Activated effector memory CD4-positive, alpha-beta T cell treated with Interleukin-2 at 50 U/mL for 16 hours (primary cell): ENCODE data around the gene LFNG.
"Not testable (repeated sequence)": the region's sequence is repeated elsewhere in the genome, so short reads cannot be mapped to it uniquely, and the experiment has no call there.

Source experiments
- DNase-seq: peaks from one replicate; pipeline ENCODE4 v3.0.0-alpha.2; 2020

LFNG gene

DNA sequence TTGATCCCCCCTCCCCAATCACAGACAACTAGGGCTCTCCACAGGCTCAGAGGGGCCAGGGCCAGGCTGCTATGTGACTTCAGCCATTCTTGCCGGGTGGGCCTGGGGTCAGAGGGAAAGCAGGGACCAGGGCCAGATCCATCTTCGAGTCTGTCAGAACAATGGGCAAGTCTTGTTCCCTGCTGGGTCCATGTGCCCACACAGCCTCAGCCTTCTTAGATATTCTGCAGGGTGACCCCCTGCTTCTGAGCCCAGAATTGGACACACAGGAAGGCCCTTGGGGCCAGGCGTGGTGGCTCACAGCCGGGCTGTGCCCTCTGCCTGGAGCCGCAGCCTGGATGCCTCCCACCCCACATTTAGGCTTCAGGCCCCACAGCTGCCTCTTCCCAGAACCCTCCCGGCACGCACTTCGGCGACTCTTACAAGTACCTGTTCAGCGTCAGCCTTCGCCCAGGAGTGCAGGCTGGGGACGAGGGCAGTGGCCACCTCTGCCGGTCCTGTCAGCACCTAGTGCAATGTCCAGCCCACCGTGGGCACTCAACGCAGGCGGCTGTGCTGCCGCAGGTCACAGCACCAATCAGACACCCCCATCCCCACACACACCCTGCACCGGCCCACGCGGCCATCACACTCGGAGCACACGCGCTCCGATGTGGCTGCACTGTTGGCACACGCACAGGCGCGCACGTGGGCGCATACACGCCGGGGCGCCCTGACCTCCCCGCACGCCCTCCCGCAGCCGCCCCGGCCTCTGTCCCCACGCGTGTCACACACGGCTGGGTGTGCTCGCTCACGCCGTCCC is 11.6 kb downstream of the LFNG start:
- not testable (repeated sequence) for DNase-seq

DNA sequence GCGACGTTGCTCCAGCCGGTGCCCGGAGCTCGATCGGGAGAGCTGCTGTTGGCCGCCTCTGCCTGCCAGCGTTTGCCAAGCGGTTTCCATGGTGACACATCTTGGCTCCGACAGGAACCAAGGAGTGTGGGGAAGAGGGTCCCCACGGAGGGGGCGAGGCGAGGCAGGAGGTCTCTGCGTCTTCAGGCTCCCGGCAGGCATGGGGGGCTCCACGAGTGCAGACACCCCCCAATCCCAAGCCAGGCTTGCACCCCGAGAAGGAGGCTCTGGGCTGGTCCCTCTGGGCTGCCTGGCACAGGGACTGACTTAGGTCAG is 12.2 kb downstream of the LFNG start:
- DNase-seq, result not testable (repeated sequence)

DNA sequence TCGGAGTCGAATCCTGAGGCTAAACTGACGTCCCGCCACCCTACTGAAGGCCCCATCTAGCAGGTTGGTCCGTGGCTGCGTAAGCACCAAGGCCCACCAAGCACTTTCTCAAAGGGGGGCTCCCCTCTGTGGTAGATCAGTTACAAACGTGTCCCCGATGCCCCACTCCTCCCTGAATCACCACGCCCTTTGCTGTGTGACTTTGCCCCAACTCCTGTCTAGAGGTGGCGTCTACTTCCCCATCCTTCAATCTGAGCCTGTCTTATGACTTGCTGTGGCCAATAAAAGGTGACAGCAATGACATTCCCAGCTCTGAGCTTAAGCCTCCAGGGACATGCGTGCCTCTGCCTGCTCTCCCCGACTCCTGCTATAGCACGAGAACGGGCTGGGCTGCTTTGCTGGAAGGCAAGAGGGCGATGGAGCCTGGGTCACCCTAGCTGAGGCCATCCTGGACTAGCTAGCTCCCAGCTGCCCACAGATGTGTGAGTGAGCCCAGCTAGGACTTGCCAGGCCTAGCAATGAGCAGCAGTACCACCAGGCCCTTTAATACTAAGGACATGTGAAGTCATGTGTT is 12.7 kb downstream of the LFNG start:
- DNase-seq, result not testable (repeated sequence)

DNA sequence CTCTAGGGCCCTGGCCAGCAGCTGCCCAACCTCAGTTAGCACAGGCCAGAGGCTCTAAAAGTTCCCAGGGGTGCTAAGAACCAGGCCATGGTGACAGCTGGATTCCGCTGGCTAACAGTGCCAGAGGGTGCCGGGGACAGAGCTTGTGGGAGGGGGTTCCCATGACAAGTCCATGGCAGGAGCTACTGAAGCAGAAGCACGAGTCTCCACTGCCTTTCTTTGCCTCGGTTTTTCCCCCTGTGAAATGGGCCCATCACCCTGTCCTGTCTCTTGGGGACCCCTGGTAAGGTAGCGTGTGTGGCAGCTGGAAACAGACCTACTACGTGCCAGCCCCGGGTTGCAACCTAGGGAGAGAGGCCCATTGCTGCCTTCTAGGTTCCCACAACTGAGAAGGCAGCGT is 13.2 kb downstream of the LFNG start:
- DNase-seq, result not testable (repeated sequence)

DNA sequence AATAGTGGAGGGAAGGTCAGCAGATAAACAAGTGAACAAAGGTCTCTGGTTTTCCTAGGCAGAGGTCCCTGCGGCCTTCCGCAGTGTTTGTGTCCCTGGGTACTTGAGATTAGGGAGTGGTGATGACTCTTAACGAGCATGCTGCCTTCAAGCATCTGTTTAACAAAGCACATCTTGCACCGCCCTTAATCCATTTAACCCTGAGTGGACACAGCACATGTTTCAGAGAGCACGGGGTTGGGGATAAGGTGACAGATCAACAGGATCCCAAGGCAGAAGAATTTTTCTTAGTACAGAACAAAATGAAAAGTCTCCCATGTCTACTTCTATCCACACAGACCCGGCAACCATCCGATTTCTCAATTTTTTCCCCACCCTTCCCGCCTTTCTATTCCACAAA is 14.0 kb downstream of the LFNG start:
- not testable (repeated sequence) for DNase-seq

DNA sequence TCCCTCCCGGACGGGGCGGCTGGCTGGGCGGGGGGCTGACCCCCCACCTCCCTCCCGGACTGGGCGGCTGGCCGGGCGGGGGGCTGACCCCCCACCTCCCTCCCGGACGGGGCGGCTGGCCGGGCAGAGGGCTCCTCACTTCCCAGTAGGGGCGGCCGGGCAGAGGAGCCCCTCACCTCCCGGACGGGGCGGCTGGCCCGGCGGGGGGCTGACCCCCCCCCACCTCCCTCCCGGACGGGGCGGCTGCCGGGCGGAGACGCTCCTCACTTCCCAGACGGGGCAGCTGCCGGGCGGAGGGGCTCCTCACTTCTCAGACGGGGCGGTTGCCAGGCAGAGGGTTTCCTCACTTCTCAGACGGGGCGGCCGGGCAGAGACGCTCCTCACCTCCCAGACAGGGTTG is 14.6 kb downstream of the LFNG start:
- not testable (repeated sequence) for DNase-seq

DNA sequence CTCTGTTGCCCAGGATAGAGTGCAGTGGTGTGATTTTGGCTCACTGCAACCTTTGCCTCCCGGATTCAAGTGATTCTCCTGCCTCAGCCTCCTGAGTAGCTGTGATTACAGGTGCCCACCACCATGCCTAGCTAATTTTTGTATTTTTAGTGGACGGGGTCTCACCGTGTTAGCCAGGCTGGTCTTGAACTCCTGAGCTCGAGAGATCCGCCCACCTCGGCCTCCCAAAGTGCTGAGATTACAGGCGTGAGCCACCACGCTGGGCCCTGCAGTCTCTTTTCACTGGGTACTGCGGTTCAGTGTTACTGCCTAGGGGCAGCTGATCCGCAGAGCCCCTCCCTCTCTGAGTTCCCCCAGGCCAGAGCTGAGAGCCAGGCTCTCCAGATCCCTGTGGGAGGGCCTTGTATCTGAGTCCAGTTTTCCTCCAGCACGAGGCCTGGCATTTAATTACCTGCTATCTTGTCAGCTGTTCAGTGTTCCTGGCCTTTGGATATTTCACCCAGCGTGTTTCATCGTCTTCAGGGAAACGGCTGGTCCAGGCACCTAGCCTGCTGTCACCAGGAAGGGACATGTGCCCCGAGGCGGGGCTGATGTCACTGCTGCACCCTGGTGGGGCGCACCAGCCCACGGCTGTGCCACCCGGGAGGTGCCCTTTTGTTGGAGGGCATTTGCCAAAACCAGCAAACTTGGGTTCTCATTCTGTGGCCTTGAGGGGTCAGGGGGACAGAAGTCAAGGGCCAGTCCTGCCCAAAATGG is 16.5 kb downstream of the LFNG start:
- DNase-seq, result not testable (repeated sequence)

DNA sequence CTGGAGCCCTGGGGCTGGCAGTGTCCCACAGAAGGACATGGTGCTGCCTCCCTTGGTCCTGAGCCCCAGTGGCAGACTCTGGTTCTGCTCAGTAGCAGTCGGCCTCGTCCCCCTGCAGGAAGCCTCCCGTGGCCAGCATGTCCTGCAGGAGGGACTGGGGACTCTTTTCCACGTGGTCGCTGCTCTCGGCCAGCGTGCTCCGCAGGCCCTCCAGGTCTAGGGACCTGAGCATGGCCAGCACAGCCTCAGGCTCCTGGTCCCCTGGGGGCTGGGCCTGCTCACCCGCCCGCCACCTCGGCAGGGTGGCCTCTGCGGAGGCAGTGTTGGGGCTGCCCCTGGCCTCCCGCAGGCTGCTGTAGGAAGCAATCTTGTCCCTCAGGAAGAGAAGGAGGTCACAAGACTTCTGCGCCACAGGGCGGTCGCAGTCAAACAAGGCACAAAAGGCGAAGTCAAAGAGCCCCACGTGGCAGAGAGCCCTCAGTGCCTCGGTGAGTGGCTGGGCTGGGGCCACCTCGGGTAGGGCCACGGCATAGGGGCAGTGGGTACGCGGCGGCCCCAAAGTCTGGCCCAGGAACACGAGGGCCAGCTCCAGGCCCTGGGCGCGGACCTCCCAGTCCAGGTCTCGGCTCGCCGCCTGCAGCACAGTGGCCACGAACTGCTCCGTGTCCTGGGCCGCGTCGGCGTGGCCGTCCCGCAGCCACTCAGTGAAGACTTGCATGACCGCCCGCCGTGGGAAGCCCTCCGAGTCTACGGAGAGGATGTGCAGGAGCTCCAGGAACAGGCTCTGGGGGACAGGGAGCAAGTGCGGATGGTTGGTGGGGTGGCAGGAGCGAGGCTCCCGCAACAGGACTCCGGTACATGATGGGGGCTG is 18.6 kb downstream of the LFNG start:
- no peak for DNase-seq

DNA sequence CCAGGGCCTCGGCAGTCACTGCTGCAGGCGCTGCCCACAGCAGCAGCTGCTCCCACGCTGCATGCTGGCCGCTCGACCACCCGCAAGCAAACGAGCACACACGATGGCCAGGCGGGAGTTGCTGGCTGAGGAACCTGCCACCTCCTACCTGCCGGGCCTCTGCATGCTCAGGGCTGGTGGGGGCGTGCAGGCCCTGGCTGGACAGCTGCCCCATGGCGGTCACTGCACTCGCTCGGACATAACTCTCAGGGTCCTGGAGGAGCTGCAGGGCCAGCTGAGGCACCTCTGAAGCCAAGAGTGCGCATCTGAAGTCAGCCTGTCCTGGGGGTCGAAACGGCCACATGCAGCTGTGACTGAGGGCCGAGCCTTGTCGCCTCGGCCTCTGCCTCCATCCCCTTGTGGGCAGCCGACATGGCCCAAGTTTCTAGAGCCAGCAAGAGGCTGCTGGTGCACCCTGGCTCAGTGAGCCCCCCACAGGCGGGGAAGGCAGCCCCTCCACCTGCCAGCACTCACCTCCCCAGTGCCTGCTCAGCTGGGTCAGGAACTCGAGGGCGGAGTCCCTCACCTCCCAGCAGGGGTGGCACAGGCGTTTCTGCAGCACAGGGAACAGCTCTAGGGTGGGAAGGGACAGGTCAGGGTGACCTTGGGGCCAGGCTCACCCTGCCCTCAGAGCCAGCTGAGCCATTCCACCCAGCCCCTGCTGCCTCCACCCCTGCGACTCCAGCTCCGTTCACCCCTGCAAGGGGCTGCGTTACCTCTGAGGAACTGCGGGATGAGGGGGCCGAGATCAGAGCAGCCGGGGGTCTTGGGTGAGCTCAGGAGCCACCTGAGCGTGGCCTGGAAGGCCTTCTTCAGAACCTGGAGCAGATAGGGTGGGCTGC is 19.7 kb downstream of the LFNG start:
- no peak for DNase-seq

DNA sequence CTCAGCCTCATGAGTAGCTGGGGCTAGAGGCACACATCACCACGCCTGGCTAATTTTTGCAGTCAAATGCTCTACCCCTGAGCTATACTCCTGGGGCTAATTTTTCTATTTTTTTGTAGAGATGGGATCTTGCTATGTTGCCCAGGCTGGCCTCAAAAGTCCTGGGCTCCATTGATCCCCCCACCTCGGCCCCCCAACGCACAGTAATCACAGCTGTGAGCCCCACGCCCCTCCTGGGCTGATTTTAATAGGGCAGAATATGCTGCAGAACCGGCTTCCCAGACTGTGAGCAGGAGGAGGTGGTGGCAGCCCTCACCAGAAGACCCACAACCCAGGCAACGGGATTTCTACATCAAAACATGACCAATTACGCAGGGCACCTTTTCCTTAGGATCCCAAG is 20.6 kb downstream of the LFNG start:
- no peak for DNase-seq

DNA sequence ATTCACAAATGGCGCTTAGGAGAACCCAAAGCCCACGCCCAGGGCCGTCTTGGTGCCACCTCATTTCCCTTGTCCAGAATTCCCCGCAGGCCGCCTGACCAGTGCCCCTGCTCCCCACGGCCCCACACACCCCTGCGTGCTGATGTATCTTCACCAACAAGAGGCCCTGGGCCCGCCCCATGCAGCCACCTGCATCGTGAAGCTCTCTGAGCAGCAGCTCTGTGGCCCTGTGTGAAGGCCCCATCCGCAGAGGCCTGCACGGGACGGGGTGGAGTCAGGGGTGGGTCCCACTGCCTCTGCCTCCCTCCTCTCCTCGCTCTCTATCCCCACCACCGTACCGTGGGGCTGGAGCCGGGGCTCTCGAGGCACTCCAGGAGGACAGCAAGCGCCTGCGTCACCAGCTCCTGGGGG is 21.1 kb downstream of the LFNG start:
- DNase-seq, result no peak

DNA sequence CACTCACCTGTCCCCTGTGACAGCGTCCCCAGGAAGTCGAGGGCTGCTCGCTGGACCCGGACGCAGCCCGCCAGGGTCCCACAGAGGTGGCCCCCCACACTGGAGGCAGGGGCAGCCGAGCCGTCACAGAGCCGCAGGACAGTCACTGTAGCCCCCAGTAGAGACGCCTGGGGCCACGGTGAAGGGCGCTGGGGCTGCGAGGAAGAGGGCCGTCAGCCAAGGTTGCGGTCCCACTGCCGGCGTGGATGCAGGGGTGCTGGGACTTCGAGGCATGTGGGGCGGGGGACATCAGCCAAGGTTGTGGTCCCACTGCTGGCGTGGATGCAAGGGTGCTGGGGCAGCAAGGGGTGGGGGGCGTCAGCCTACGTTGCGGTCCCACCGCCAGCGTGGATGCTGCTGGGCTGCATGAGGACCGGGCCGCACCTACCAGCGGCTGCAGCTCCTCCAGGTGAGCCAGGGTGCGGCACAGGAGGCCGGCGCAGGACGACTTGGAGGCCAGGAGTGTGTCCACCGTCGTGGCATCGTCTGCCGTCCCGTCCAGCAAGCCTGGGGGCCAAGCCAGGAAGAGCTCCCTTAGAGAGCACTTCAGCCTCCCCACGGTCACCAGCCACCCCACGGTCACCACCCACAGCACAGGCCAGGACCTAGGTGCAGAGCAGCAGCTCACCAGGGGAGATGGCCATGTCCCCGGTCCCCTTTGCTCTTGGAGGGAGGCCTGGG is 21.9 kb downstream of the LFNG start:
- DNase-seq, result no peak

DNA sequence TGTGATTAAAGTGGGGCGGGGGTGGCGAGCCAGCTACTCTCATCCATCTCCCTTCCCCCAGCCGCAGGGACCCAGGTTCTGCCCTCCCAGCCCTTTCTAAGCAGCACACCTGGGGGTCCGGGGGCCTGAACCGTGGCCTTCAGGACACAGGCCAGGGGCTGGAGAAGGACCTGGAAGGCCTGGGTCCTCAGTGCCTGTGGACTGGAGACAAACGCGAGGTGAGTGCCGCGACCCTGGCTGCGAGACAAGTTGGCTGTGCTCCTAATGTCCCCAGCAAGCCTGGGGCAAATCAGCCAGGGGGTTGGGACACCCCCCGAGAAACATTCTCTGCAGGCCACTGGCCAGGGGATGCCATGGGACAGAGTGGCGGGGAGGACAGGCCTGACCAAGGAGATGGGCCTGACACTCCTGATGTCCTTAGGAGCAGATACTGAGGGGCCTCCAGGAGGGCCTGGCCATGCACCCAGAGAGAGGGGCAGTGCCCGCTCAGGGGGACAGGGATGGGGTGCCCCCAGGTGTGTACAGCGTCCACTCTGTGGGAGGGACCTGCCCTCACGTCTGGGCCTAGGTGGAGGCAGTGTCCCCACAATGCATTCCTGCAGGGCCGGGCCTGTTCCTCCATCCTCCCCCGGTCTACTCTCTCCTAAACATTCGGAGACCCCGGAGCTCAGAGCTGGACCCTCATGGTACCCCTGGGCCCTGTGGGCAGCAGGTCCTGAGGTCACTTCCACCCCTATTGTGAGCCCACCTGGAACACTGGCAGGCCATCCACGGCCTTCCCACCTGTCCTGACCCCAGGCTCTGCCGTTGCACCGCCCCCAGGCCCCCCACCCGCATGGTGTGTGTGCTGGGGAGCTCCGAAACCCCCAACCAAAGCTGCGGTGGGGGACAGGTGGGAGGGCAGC is 22.7 kb downstream of the LFNG start:
- no peak for DNase-seq

DNA sequence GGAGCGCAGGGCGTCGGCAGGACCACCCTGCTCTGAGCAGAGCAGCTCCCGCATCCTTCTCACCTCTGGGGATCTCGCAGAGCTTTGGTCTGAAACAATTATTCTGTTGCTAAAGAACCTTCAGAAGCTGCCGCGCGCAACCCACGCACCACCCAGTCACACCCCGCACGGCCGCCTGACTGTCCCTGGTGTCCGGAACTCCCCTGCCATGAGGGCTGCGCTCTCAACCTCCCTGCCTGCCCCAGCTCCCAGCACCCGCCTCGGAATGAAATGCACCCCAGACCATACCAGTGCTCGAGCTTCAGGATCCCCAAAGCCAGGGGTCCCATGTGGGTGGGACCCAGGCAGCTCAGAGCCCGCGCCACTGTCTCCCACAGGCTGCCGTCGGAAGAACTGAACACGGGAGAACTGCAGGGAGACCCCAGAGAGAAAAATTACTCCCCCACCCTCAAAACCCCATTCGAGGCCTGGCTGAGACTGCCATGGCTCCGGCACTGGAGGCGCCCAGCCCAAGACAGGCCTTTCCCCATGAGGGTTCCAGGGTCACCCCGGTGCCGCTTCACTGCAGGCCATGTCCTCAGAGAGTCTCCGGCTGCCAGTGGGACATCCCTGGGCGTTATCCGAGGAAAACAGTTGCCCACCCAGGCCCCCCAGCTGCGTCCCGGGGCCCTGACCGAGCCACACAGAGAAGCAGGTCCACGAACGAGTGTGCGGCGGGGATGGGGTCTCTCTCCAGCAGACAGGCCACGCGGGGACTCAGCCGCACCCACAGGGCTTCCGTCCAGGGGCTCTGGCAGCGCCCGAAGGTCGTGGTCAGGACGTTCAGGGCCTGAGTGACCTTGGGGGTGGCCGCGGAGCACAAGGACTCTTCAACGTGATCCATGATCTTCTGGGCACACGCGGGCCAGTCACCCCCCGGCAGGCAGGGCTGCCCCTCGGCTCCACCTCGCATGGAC is 23.6 kb downstream of the LFNG start:
- DNase-seq, result no peak

DNA sequence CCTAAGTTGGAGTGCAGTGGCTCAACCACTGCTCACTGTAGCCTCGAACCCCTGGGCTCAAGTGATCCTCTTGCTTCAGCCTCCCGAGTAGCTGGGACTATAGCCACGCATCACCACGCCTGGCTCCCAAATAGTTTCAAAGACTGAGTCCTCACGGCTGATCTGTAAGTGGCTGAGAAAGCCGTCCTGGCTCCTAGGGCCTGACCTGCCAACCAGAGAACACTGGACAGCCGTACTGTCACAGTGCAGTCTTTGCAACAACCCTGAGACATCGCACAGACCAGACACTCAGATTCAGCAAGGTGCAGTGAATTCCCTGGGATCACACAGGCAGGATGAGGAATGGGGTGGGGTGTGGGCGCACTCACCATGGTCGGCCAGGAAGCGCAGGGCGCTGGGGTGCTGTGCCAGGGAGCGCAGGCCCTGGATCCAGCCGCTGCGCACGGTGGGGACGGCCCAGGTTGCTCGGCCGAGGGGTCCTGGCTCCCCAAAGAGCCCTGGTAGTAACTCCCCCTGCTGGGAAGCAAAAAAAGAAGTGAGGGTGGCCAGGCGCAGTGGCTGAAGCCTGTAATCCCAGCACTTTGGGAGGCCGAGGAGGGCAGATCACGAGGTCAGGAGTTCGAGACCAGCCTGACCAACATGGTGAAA is 25.1 kb downstream of the LFNG start:
- DNase-seq, result no peak

DNA sequence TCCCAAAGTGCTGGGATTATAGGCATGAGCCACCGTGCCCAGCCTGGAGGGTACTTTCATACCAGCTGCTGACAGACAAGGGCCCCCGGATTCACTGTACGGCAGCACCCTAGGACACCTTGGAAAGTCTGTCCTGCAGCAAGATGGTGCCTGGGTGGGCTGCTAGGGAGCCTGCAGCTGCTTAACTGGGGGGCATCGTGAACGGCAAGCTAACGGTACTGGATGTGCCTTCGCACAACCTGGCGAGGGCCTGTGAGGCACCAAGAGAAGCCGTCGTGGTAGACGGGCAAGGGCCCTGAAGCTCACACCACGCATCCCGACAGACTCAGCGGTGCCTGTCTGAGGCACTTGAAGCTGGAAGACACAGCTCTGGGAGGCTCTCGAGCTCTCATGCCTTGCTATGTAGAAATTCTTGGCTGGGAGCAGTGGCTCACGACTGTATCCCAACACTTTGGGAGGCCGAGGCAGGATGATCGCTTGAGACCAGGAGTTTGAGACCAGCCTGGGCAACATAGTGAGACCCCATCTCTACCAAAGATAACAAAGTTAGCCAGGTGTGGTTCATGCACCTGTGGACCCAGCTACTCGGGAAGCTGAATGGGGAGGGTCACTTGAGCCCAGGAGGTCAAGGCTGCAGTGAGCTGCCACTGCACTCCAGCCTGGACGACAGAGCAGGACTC is 26.3 kb downstream of the LFNG start:
- no peak for DNase-seq

DNA sequence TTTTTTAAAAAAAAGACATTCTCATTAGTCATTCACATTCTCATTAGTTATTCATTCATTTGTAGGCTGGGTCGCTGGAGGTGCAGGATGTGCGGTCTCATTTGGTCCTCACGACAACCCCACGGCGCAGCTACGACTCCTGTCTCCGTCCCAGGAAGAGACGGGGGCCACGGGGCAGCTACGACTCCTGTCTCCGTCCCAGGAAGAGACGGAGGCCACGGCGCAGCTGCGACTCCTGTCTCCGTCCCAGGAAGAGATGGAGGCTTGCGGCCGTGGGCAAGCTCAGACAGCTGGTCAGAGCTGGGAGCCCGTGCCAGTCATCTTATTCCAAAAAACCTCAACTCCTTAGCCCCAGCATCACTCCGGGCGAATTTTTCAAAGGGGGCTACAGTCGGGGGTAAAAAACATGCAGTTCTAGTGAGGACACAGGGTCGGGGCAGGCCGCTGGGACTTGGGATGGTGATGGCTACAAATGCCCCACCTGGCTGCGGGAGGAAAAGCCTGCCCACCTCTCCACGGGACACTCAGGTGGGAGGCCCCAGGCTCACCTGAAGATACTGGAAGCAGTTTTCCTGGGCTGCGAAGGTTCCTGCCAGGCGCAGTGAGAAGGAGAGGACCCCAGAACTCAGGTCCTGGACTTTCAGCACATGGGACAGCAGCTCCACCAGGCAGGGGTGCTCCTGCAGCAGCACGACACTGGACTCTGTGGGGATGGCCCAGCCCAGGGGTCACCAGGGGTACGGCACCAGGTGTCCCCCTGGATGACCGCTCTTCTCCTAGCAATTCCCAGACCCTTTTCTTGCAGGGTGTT is 27.4 kb downstream of the LFNG start:
- DNase-seq, result no peak
